Right kidney (tissue), 1 donor: ENCODE data around the gene KCNAB2.

Experiments
- DNase-seq: peaks from one replicate; pipeline ENCODE4 v3.0.0-alpha.2; 2016

KCNAB2 gene

GRCh38 chr1:6097117-6097595, 51.5 kb downstream of the KCNAB2 start:
- DNase-seq = no peak

GRCh38 chr1:6097824-6098223, 52.1 kb downstream of the KCNAB2 start:
- DNase-seq = no peak

GRCh38 chr1:6098303-6099215, 52.9 kb downstream of the KCNAB2 start:
- DNase-seq = no peak

GRCh38 chr1:6099297-6099696, 53.6 kb downstream of the KCNAB2 start:
- DNase-seq = no peak

GRCh38 chr1:6099787-6100765, 54.4 kb downstream of the KCNAB2 start:
- DNase-seq = no peak

- DNase-seq = no peak
Measured at GRCh38 chr1:6100861-6101783, 55.4 kb downstream of the KCNAB2 start.

GRCh38 chr1:6101826-6102531, 56.3 kb downstream of the KCNAB2 start:
- DNase-seq = no peak

GRCh38 chr1:6102532-6102845, 56.8 kb downstream of the KCNAB2 start:
- DNase-seq = no peak

GRCh38 chr1:6103111-6103853, 57.6 kb downstream of the KCNAB2 start:
- DNase-seq = no peak

- no peak for DNase-seq
Measured at GRCh38 chr1:6103854-6104530, 58.3 kb downstream of the KCNAB2 start.

- no peak for DNase-seq
Measured at GRCh38 chr1:6104631-6105030, 58.9 kb downstream of the KCNAB2 start.

GRCh38 chr1:6105218-6105679, 59.6 kb downstream of the KCNAB2 start:
- DNase-seq = no peak

GRCh38 chr1:6105763-6106162, 60.1 kb downstream of the KCNAB2 start:
- DNase-seq = no peak

- no peak for DNase-seq
Measured at GRCh38 chr1:6106321-6106731, 60.6 kb downstream of the KCNAB2 start.

GRCh38 chr1:6106977-6107376, 61.3 kb downstream of the KCNAB2 start:
- no peak for DNase-seq

- DNase-seq = no peak
Measured at GRCh38 chr1:6107409-6108356, 62.0 kb downstream of the KCNAB2 start.

- DNase-seq = no peak
Measured at GRCh38 chr1:6108476-6108875, 62.8 kb downstream of the KCNAB2 start.

GRCh38 chr1:6108937-6109614, 63.4 kb downstream of the KCNAB2 start:
- no peak for DNase-seq
